NOMO-1 treated with dmso at 0.1 percent for 144 hours (cell line): ENCODE results near the gene IL21R.

Source experiments
- DNase-seq: peaks from one replicate; lab custom pipeline; 2025; ENCODE audit not compliant: unreplicated experiment; lab: John Stamatoyannopoulos, UW

IL21R gene

DNA sequence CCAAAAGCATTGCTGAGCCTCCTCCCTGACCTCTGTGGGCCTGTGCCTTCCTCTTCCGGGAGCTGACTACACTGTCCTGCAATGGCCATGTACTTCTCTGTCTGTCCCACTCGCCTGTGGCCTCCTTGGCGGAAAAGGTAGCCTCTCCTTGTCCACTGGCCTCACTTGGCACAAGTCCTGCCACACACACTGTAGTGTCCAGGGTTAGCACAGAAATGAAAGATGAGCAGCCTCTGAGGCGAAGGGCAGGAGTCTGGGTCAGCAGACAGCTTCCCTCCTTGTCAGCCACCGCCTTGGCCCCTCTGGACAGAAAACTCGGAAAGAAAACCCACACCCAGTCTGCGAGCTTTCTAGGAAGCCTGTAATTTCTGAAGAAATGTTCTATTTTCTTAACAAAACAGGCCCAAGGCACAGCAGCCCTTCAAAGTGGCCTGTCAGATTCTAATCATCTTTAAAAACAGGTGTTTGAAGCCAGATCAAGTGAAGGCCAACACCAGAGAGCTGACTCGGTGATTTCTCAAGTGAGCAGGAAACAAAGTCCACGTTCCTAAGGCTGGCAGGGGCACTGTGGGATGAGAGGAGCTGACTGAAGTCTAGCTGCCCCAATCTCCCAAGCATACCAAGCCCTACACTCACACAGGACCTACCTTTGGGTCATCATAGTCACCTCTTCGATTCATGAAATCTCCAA, 80.6 kb downstream of the IL21R start:
- DNase-seq: no peak

DNA sequence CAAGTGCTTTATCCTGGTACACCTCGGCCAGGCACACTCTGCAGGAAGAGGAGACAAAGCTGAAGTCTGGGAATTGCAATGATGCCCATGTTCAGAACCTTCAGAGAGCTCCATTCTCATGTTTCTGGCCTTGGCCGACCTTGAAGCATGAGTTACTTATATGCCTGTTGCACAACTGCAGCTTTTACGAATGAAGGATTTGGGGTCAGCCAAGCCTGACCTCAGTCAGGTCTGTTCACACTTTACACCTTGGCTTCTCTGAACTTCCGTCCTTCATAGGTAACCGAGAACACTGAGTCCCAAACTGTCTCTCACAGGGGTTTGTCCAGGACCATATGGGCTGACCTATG, 81.1 kb downstream of the IL21R start:
- no peak for DNase-seq

DNA sequence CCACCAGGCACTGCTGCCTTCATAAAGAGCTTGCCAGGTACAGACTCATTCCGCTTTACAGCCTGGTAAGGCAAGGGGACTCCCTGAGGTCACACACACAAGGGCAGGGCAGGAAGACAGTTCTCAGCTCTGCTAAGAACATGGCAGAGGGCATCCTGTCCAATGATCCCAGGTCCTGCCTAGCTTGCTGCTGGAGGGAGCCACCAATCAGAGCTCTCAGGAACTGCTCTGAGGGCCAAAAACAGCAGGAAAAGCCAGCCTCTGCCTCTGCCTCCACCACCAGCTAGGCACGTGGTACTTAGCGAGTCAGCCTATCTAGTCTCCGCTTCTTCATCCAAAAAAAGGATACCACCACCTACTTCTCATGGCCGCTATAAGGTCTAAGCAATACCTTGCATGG, 81.7 kb downstream of the IL21R start:
- no peak for DNase-seq

DNA sequence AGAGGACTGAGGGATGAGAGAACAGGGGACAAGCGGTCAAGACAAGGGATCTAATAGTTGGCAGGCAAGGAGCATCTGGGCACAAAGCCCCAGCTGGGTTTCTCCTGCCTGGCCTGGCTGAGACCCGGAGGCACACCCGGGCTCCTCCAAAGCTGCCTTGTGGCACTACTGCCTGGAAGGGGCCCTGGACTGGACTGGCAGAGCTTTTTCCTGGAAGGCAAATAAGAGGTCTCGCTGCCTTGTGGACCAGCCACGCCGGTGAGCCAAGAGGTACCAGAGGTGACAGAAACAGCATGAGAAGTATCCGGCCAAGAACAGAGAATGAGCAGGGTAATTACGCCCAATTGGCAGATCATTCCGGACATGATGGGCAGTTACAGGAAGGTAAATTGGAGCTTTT, 83.2 kb downstream of the IL21R start:
- DNase-seq: no peak

DNA sequence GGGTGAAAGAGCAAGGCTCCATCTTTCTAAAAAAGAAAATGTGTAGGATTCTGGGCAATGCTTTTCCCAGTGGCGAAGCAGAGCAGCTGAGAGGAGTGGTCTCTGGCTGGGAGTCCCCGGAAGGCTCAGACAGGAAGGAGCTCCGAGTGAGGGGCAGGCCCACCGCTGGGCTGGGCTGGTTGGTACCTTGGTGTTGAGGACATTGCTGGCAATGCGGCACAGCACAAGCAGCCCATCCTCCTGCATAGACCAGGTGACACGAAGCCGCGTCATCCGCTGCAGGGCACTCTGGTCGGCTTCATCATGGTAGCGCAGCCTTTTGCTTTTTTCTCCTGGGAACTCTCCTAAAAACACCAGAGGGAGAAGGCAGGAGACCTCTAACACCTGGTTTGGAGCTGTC, 83.8 kb downstream of the IL21R start:
- DNase-seq: no peak

DNA sequence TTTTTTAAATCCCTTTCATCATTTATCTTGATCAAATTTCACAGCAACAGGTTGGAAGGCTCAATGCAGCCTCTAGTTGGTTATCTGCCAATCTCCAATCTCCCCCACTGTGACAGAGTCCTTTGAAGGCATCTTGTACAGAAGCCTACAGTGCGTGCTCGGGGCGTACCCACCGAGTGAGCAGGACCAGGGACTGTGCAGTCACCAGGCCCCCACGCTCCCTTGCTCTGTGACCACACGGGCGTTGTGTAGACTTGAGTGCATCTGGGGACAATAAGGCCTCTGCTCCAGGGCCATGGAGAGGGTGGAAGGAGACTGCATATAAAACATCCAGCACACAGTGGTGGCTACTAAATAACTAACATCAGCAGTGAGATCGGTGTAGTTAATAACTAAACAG, 84.4 kb downstream of the IL21R start:
- no peak for DNase-seq

DNA sequence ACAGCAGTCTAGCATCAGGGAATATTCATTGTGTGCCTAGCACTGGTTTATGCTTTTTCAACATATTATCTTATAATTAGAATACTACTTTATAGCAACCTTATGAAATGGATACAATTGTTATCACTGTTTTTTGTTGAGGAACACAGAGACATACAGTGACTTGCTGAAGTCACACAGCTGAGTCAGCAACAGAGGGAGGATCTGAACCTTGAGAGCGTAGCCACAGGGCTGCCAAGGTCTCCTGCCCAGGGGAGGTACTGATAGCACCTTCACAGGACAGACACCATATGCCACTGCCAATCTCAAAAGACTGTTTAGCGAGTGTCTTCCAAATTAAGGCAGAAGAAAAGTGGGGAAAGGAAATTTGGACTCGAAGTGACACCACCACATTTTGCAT, 84.8 kb downstream of the IL21R start:
- DNase-seq: no peak

DNA sequence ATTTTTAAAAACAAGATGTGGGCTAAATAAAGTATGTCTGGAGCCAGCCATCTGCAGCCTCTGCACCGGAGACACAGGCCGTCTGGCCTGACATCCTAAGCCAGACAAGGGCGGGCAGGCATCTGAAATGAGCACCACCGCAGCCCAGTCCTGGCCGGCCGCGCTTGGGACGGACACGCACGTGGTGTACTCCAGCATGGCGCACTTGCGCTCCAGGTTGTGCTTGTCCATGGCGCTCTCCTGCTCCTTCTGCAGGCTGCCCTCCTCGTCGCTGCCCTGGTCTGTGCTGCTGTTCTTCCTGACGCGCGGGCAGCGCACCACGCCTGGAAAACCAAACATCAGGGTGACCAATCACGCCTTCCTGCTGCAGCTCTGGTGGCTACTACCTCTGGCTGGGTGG, 87.4 kb downstream of the IL21R start:
- no peak for DNase-seq

DNA sequence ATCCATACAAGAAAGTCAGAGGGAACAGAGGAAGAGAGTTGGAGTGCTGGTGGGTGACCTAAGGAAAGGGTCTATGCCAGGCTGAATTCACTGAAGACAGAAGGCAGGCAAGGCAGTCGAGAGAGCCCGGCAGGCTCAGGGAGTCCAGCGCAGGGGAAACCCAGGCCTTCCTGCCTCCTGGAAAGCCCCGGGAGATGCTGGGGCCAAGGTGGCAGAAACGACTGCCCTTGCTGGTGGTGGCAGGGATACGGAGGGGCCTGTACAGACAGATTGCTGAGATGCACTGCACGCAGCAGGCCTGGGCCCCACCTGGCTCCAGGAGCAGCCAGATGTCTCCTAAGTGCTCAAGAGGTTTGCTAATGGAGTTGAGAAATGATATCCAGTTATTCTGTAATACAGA, 87.9 kb downstream of the IL21R start:
- DNase-seq: no peak

DNA sequence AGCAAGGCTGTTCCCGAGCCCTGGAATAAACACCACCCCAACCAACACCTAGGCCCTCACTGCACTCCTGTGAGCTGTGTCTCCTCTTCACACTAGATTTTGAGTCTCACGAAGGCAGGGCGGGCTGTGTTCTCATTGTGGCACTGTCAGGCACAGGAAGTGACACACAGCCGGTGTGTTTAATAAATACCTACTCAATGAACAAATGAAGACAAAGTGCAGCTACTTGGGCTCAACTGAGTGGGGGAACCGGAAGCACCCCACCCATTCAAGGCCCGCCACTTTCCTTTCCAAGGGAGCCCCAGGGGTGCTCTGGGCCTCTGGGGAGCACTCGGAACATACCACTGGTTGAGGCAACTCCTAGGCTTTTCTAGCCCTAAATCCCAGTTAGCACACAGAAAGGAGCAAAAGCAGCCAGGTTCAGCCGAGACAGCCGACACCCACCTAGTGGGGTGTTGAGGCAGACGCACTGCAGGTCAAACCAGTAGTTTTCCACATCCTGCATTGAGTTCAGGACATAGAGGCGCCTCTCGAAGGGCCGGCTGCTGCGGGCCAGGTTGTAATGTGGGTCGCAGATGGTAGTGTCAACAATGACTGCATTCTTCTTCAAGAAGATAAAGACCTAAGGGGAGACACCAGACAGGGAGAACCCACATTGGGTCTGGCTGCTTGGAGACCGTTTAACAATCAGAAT, 90.1 kb downstream of the IL21R start:
- DNase-seq: no peak

DNA sequence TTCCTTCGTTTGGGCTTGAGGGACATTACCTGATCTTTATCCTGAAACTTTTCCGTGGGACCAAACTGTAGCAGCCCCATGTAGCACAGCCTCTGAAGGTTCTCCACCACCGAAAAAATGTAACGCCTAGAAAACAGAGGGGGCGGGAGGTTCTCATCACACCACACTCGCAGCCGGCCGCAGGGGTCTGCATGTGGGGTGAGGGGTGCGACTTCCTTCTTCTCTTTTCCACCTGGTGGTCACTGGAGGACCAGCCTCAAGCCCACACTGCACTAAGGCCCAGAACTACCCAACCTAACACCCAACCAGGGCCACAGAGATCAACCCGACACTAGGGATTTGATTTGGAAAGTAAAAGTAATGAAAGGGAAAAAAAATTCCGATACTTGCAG, 90.6 kb downstream of the IL21R start:
- DNase-seq: no peak

DNA sequence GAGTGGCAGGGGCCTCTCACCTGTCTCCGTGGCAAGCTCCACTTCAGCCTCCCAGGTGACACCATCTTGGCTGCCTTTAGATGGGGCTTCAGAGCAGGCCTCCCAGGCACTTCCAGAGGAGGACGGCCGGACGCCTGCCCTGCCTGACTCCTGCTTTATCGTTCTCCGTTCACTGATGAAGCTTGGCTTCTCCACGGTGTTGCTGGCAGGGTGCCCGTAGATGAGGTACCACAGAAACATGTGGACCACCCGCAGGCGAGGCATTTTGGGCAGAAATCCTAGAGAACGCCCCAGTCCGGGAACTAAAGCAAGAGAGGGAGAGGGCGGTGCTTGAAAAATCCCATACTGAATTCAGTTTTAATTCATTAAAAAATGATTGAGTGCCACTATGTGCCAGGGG, 93.2 kb downstream of the IL21R start:
- DNase-seq: no peak

DNA sequence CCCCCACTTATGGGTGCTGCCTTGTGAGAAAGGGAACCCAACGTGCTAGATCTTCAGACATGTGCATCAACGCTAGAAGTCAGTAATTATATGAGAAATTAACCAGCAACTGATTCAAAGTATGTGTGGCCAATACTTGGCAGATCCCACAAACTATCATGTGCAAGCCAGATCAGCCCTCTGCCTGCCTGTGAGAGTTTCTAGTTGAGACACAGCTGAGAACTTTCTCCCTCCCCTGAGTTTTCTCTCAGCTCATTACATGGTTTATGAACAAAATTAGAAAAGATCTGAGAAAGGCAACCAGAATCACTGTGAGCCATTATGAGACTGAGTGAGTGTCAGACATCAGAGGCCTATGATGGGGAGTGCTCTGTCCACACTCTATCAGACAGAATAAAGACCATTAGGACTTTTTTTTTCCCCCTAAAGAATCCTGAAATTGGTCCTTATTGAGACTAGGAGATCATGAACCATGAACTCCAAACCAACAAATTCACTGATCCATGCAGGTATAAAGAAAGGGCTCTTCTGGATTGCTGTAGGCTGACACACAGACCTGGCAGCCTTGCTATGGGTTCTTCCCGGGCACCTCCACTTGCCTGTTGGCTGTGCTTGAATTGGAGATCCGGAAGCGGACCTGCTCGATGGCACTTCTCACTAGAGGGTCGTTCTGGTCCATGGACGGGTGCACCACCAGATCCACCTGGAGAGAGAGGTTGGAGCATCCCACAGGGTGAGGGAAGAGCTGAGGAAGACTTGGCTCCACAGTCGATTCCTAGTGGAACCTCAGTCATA, 96.3 kb downstream of the IL21R start:
- no peak for DNase-seq

DNA sequence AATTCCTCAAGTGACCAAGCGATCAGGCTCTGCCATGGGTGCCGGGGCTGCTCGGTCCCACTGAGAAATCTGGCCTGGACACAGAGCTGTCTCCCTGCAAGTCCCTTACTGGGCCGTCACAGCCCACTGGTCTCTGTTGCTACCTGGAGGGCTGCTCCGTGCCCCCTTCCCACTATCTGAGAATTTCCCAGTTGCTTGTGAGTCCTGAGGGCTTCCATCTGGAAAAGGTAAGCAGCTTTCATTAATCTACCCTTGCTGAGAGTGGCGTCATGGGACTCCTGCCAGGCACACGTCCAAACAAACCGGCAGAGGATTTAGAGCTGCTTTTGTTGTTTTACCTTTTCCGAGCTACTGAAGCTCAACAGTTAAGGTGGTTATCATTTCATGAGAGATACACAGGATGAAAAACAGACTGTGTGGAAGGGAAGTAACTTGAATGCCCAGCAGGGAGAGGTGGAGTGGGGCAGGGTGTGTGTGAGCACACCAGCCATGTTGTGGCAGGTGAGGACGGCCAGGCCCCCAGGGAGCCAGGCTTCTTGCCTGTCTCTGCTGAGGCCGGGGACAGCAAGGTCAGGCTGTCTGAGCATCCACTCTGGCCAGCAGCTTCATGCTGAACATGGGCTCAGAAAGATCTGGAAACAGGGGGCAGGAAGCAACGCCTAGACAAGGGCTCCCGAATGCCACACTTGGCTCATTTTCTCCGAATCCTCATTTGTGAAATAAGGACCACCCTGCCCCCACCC, 97.1 kb downstream of the IL21R start:
- DNase-seq: no peak

DNA sequence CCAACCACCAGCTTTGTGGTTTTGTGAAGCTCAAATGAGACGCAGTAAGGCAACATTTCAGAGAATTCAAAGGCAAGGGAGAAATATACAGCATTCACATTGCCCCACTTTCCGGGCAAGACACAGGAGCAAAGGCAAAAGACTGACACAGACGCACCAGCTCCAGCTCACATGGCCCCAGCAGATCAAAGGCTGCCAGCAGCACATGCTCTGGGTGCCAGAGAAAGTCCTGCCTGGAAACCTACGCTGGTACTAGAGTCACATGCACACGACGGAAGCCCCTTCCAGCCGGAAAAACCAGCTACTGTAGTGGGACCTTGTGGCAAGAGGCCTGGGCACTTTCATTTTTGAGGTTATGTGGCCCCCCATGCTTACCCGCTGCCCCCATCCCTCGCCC, 97.7 kb downstream of the IL21R start:
- no peak for DNase-seq

DNA sequence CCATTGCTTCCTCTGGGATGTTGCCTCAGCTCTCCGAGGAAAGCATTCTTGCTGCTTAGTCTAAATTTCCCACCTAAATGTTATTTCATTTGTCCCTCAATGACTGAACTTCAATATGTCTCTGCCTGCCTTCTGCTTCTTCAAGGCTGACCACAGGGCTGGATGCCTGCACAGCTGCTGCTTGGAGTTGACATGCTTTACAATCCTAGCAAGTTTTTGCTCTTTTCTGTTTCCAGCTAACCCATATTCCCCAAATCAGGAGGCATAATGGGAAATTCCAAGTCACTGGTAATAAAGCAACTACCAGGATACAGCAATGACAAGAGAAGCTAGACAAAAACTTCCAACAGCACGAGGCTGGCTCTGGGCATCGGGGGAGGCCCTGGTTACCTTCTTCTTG, 98.8 kb downstream of the IL21R start:
- DNase-seq: no peak
